ENCODE data around the gene FRMPD4.

The FRMPD4 gene

GRCh38 chrX:12314651-12315050 lies 176.4 kb downstream of the FRMPD4 start:
- in situ Hi-C loops (cut with MboI; ENCODE audit: low pct_unique_long_range_greater_than_20kb, low sequenced_read_pairs, unreplicated experiment): no loop called here

GRCh38 chrX:12315526-12315925 lies 177.3 kb downstream of the FRMPD4 start:
- no peak for TF ChIP-seq CTCF (IDR thresholded peaks at IDR 0.05; ENCODE audit: extremely low read depth, insufficient read depth, missing control alignments)
- in situ Hi-C loops (cut with MboI; ENCODE audit: low pct_unique_long_range_greater_than_20kb, low sequenced_read_pairs, unreplicated experiment): no loop called here
- DNase-seq (ENCODE audit: low spot score): no peak

More at GRCh38 chrX:12314651-12315050, 176.4 kb downstream of the FRMPD4 start:
- TF ChIP-seq CTCF (IDR thresholded peaks at IDR 0.05; ENCODE audit: extremely low read depth, insufficient read depth, missing control alignments): no peak
- DNase-seq (ENCODE audit: low spot score): no peak

- peak; percentile 4 for TF ChIP-seq CTCF (IDR thresholded peaks at IDR 0.05; ENCODE audit: extremely low read depth, insufficient read depth, missing control alignments)
- no peak for DNase-seq (ENCODE audit: low spot score)
- in situ Hi-C loops (cut with MboI; ENCODE audit: low pct_unique_long_range_greater_than_20kb, low sequenced_read_pairs, unreplicated experiment): no loop called here
These were observed 180.8 kb downstream of the FRMPD4 start for GRCh38 chrX:12319003-12319519.

GRCh38 chrX:12319992-12320391 lies 181.7 kb downstream of the FRMPD4 start:
- DNase-seq (ENCODE audit: low spot score): no peak
- in situ Hi-C loops (cut with MboI; ENCODE audit: low pct_unique_long_range_greater_than_20kb, low sequenced_read_pairs, unreplicated experiment): no loop called here
- TF ChIP-seq CTCF (IDR thresholded peaks at IDR 0.05; ENCODE audit: extremely low read depth, insufficient read depth, missing control alignments): no peak

GRCh38 chrX:12322031-12322430 lies 183.8 kb downstream of the FRMPD4 start:
- no peak for TF ChIP-seq CTCF (IDR thresholded peaks at IDR 0.05; ENCODE audit: extremely low read depth, insufficient read depth, missing control alignments)
- DNase-seq (ENCODE audit: low spot score): no peak
- in situ Hi-C loops (cut with MboI; ENCODE audit: low pct_unique_long_range_greater_than_20kb, low sequenced_read_pairs, unreplicated experiment): no loop called here

- no peak for TF ChIP-seq CTCF (IDR thresholded peaks at IDR 0.05; ENCODE audit: extremely low read depth, insufficient read depth, missing control alignments)
- DNase-seq (ENCODE audit: low spot score): no peak
- in situ Hi-C loops (cut with MboI; ENCODE audit: low pct_unique_long_range_greater_than_20kb, low sequenced_read_pairs, unreplicated experiment): no loop called here
These were observed 186.9 kb downstream of the FRMPD4 start for GRCh38 chrX:12325171-12325570.

GRCh38 chrX:12327836-12328235 lies 189.6 kb downstream of the FRMPD4 start:
- no peak for TF ChIP-seq CTCF (IDR thresholded peaks at IDR 0.05; ENCODE audit: extremely low read depth, insufficient read depth, missing control alignments)
- in situ Hi-C loops (cut with MboI; ENCODE audit: low pct_unique_long_range_greater_than_20kb, low sequenced_read_pairs, unreplicated experiment): no loop called here
- DNase-seq (ENCODE audit: low spot score): no peak
